Sigmoid colon (tissue), 4 donors: ENCODE data around the gene BPNT1.

ENCODE experiments used
- POLR2A ChIP-seq, 2 donors: fragments of 450-650 bp; IDR thresholded peaks; one replicate each; pipeline ENCODE4 v1.6.1; 2016; ENCODE audit warnings: antibody characterized with exemption in 2 of 2, mild to moderate bottlenecking in 2 of 2, moderate library complexity in 2 of 2
- POLR2AphosphoS5 ChIP-seq, 4 donors: sonication (generic); formaldehyde crosslinking; IDR thresholded peaks; one replicate each; pipeline ENCODE4 v1.6.1; 2017; ENCODE audit warnings: antibody characterized with exemption in 4 of 4
- TF ChIP-seq, protein P1 (sequence below), 4 experiments: fragments of 450-650 bp in 3 of 4; fragments of 200-600 bp in 1 of 4; IDR thresholded peaks; one replicate each; pipeline ENCODE4 v1.5.1; 2016 to 2019; ENCODE audit warnings: antibody characterized with exemption in 4 of 4, mild to moderate bottlenecking in 3 of 4, moderate library complexity in 2 of 4

DNA sequence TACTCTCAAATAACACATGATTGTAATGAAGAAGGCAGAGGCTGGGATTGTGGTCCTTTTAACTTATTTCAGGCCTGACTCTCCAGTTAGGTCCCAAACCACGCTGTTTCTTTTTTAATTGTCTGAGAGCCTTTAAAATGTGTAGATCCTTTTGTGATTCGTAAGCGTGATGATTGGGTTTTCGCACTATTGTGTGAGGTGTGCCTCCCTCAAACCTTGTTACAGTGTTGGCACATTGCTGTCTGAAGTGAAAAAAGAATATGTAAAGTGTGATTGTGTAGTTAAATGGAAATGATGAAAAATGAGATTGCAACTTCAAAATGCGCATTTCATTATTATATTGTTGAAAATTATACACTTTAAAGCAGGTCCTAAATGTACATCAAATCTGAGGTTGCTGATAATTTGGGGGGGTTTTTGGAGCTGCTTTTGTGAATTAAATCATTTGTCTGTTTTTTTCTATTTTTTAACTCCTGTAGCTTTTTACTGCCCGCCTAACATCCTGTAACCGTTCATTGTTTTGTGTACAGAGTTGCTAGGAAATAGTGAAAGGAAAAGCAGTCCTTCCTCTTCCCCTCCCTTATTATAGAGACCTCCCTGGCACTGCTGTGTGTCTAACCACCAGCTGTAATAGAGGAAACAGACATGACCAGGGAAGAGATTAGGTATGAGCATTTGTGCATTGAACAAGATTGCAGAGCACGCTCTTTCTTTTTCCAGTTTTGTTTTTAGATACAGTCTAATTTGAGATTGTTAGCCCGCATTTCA, 47.6 kb upstream of the BPNT1 start:
- TF ChIP-seq, protein P1, sequence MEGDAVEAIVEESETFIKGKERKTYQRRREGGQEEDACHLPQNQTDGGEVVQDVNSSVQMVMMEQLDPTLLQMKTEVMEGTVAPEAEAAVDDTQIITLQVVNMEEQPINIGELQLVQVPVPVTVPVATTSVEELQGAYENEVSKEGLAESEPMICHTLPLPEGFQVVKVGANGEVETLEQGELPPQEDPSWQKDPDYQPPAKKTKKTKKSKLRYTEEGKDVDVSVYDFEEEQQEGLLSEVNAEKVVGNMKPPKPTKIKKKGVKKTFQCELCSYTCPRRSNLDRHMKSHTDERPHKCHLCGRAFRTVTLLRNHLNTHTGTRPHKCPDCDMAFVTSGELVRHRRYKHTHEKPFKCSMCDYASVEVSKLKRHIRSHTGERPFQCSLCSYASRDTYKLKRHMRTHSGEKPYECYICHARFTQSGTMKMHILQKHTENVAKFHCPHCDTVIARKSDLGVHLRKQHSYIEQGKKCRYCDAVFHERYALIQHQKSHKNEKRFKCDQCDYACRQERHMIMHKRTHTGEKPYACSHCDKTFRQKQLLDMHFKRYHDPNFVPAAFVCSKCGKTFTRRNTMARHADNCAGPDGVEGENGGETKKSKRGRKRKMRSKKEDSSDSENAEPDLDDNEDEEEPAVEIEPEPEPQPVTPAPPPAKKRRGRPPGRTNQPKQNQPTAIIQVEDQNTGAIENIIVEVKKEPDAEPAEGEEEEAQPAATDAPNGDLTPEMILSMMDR (IDR thresholded peaks at IDR 0.05): no peak
- TF ChIP-seq POLR2A (IDR thresholded peaks at IDR 0.05): no peak
- TF ChIP-seq POLR2AphosphoS5 (IDR thresholded peaks at IDR 0.05): peak in 1 of 4 donors; percentile 27
